A549 treated with CpdA at 1 μM for 4 hours (cell line): Measurements from ENCODE around the gene OR6C3. TPM values are rescaled to one million over a fixed set of nuclear protein-coding genes. Genes with fewer than 3 reads are reported as not detected.

Experiments
- total RNA-seq: library from RNA; stranded (reverse); fragments of 200-300 nt; extraction: Qiagen RNA extraction; gene quantifications from 5 replicates; pipeline ENCODE4 v1.2.3, GENCODE V29; 2022; ENCODE audit warnings: low read depth

OR6C3 gene
- not detected in 5 replicates for total RNA-seq

GRCh38 chr12:55330446-55330845, at the start of gene OR6C3:
OR6C3 (plus strand) TSS chr12:55330746; CDS start chr12:55331701, 955 bp downstream.

GRCh38 chr12:55296469-55296868, 34.1 kb upstream of the OR6C3 start, which contains the start of gene OR6C6:
OR6C6 (minus strand) TSS chr12:55296569; CDS start chr12:55295232, 1,337 bp downstream.

GRCh38 chr12:55314043-55314442, 16.5 kb upstream of the OR6C3 start, which contains the start of gene OR6C1:
OR6C1 (plus strand) TSS chr12:55314343; CDS start chr12:55320600, 6,257 bp downstream.

GRCh38 chr12:55362675-55363074, 32.1 kb downstream of the OR6C3 start, which contains the start of gene OR6C75:
OR6C75 (plus strand) TSS chr12:55362975; CDS start chr12:55365111, 2,136 bp downstream.

Other genes starting within 250 kb of the OR6C3 start
- gene OR9K2, start 204.3 kb upstream of the OR6C3 start, total RNA-seq, result not detected in 5 replicates
- not detected in 5 replicates for gene OR10A7, start 109.7 kb upstream of the OR6C3 start, total RNA-seq
- gene OR6C74, start 86.1 kb upstream of the OR6C3 start, total RNA-seq, result not detected in 5 replicates
- not detected in 5 replicates for gene OR6C6, start 34.2 kb upstream of the OR6C3 start, total RNA-seq
- gene OR6C1, start 16.4 kb upstream of the OR6C3 start, total RNA-seq, result not detected in 5 replicates
- gene OR6C75, start 32.2 kb downstream of the OR6C3 start, total RNA-seq, result not detected in 5 replicates
- gene OR6C65, start 69.8 kb downstream of the OR6C3 start, total RNA-seq, result not detected in 5 replicates
- not detected in 5 replicates for gene OR6C76, start 95.5 kb downstream of the OR6C3 start, total RNA-seq
- gene OR6C2, start 113.3 kb downstream of the OR6C3 start, total RNA-seq, result not detected in 5 replicates
- not detected in 5 replicates for gene OR6C70, start 139.4 kb downstream of the OR6C3 start, total RNA-seq
- gene OR6C68, start 161.6 kb downstream of the OR6C3 start, total RNA-seq, result not detected in 5 replicates
- not detected in 5 replicates for gene OR6C4, start 218.9 kb downstream of the OR6C3 start, total RNA-seq
- not detected in 5 replicates for gene OR2AP1, start 241.7 kb downstream of the OR6C3 start, total RNA-seq